ENCODE measurements around the gene PTPRD.
A peak's percentile ranks its signal among the peaks of the same experiment; 100 is the strongest.

PTPRD gene

GRCh38 chr9:9557804-9558334 is 1054.9 kb downstream of the PTPRD start:
- Histone ChIP-seq H4K8ac (ENCODE audit: low read depth, low read length) (no peak overlapping the region), H3K18ac (ENCODE audit: low read length) (no peak overlapping the region), H3K79me2 (ENCODE audit: control insufficient read depth, insufficient read depth, low read length, poor library complexity) (no peaks in the 10 kb centered on the region), H2AFZ (ENCODE audit: insufficient read depth, low read length, poor library complexity) (peak overlapping the region; percentile 13), H2AK5ac (ENCODE audit: low read length) (no peak overlapping the region), H3K36me3 (ENCODE audit: control insufficient read depth in 1 of 2, insufficient read depth in 2 of 2, low read length in 2 of 2) (no peaks in the 10 kb centered on the region), H3K23ac (ENCODE audit: low read length) (no peak overlapping the region), H3K79me1 (ENCODE audit: low read length) (no peaks in the 10 kb centered on the region), H4K12ac (ENCODE audit: low read depth, low read length) (no peak overlapping the region), H3K4me2 (ENCODE audit: low read length) (peak overlapping the region; percentile 28), H3K4ac (ENCODE audit: low read depth, low read length) (no peak overlapping the region), H2BK120ac (ENCODE audit: insufficient read depth, low read length, poor library complexity) (peak overlapping the region; percentile 26), H3K9me3 (ENCODE audit: insufficient read depth, low read depth, low read length) (no peaks in the 10 kb centered on the region), H2BK5ac (ENCODE audit: low read depth, low read length, poor library complexity) (no peak overlapping the region), H3K27ac (ENCODE audit: low read depth, low read length) (no peak overlapping the region), H4K91ac (ENCODE audit: low read depth, low read length) (peak overlapping the region; percentile 9), H3K4me1 (ENCODE audit: control insufficient read depth in 1 of 2, insufficient read depth in 2 of 2, low read length in 2 of 2) (peaks cover 5 to 8% of the 10 kb centered on the region in 2 experiments), H3K4me3 (ENCODE audit: low read depth, low read length) (no peak overlapping the region), H3K9ac (ENCODE audit: low read length) (no peak overlapping the region), H2BK12ac (ENCODE audit: low read length) (peak overlapping the region; percentile 19), H3K14ac (ENCODE audit: low read length) (no peak overlapping the region), H3K27me3 (ENCODE audit: insufficient read depth, low read length) (no peaks in the 10 kb centered on the region)
- DNase-seq: no peak
- WGBS (ENCODE audit: extremely low coverage, insufficient coverage, insufficient read length): no CpG with 5 or more reads among the region's 5 CpGs

GRCh38 chr9:9556865-9557803 is 1055.7 kb downstream of the PTPRD start:
- Histone ChIP-seq H4K12ac (ENCODE audit: low read depth, low read length) (no peak overlapping the region), H3K4me2 (ENCODE audit: low read length) (peak overlapping the region; percentile 41), H3K4me3 (ENCODE audit: low read depth, low read length) (no peak overlapping the region), H3K4me1 (ENCODE audit: control insufficient read depth in 1 of 2, insufficient read depth in 2 of 2, low read length in 2 of 2) (peaks cover 5 to 8% of the 10 kb centered on the region in 2 experiments), H4K91ac (ENCODE audit: low read depth, low read length) (no peak overlapping the region), H3K27ac (ENCODE audit: low read depth, low read length) (peak overlapping the region; percentile 43), H3K9ac (ENCODE audit: low read length) (no peak overlapping the region), H2AK5ac (ENCODE audit: low read length) (no peak overlapping the region), H3K14ac (ENCODE audit: low read length) (no peak overlapping the region), H2BK5ac (ENCODE audit: low read depth, low read length, poor library complexity) (no peak overlapping the region), H2BK12ac (ENCODE audit: low read length) (peak overlapping the region; percentile 19), H3K36me3 (ENCODE audit: control insufficient read depth in 1 of 2, insufficient read depth in 2 of 2, low read length in 2 of 2) (no peaks in the 10 kb centered on the region), H4K8ac (ENCODE audit: low read depth, low read length) (no peak overlapping the region), H3K79me2 (ENCODE audit: control insufficient read depth, insufficient read depth, low read length, poor library complexity) (no peaks in the 10 kb centered on the region), H3K9me3 (ENCODE audit: insufficient read depth, low read depth, low read length) (no peaks in the 10 kb centered on the region), H2BK120ac (ENCODE audit: insufficient read depth, low read length, poor library complexity) (peak overlapping the region; percentile 26), H3K23ac (ENCODE audit: low read length) (no peak overlapping the region), H3K18ac (ENCODE audit: low read length) (no peak overlapping the region), H3K27me3 (ENCODE audit: insufficient read depth, low read length) (no peaks in the 10 kb centered on the region), H3K4ac (ENCODE audit: low read depth, low read length) (no peak overlapping the region), H3K79me1 (ENCODE audit: low read length) (no peaks in the 10 kb centered on the region), H2AFZ (ENCODE audit: insufficient read depth, low read length, poor library complexity) (peak overlapping the region; percentile 13)
- no CpG with 5 or more reads among the region's 4 CpGs for WGBS (ENCODE audit: extremely low coverage, insufficient coverage, insufficient read length)
- DNase-seq: no peak

- Histone ChIP-seq H2BK12ac (ENCODE audit: low read length) (no peak overlapping the region), H3K36me3 (ENCODE audit: control insufficient read depth in 1 of 2, insufficient read depth in 2 of 2, low read length in 2 of 2) (no peaks in the 10 kb centered on the region), H3K4ac (ENCODE audit: low read depth, low read length) (no peak overlapping the region), H3K23ac (ENCODE audit: low read length) (no peak overlapping the region), H3K79me1 (ENCODE audit: low read length) (no peaks in the 10 kb centered on the region), H4K91ac (ENCODE audit: low read depth, low read length) (no peak overlapping the region), H3K27me3 (ENCODE audit: insufficient read depth, low read length) (no peaks in the 10 kb centered on the region), H2AFZ (ENCODE audit: insufficient read depth, low read length, poor library complexity) (no peak overlapping the region), H3K79me2 (ENCODE audit: control insufficient read depth, insufficient read depth, low read length, poor library complexity) (no peaks in the 10 kb centered on the region), H3K18ac (ENCODE audit: low read length) (no peak overlapping the region), H3K9me3 (ENCODE audit: insufficient read depth, low read depth, low read length) (no peaks in the 10 kb centered on the region), H2BK120ac (ENCODE audit: insufficient read depth, low read length, poor library complexity) (no peak overlapping the region), H4K8ac (ENCODE audit: low read depth, low read length) (no peak overlapping the region), H3K4me1 (ENCODE audit: control insufficient read depth in 1 of 2, insufficient read depth in 2 of 2, low read length in 2 of 2) (peaks cover 2% of the 10 kb centered on the region in 2 experiments), H3K4me2 (ENCODE audit: low read length) (no peak overlapping the region), H3K14ac (ENCODE audit: low read length) (no peak overlapping the region), H2BK5ac (ENCODE audit: low read depth, low read length, poor library complexity) (no peak overlapping the region), H3K9ac (ENCODE audit: low read length) (no peak overlapping the region), H4K12ac (ENCODE audit: low read depth, low read length) (no peak overlapping the region), H2AK5ac (ENCODE audit: low read length) (no peak overlapping the region), H3K4me3 (ENCODE audit: low read depth, low read length) (no peak overlapping the region), H3K27ac (ENCODE audit: low read depth, low read length) (no peak overlapping the region)
- WGBS (ENCODE audit: extremely low coverage, insufficient coverage, insufficient read length): no CpG with 5 or more reads among the region's 2 CpGs
- no peak for DNase-seq
Observed at GRCh38 chr9:9552665-9553064, 1060.1 kb downstream of the PTPRD start.

- H2AK5ac ChIP-seq (ENCODE audit: low read length): no peak overlapping the region
- no peak overlapping the region for H3K18ac ChIP-seq (ENCODE audit: low read length)
- no peak overlapping the region for H2BK5ac ChIP-seq (ENCODE audit: low read depth, low read length, poor library complexity)
- H2AFZ ChIP-seq (ENCODE audit: insufficient read depth, low read length, poor library complexity): no peak overlapping the region
- no peaks in the 10 kb centered on the region for H3K79me2 ChIP-seq (ENCODE audit: control insufficient read depth, insufficient read depth, low read length, poor library complexity)
- H3K4ac ChIP-seq (ENCODE audit: low read depth, low read length): no peak overlapping the region
- H3K36me3 ChIP-seq (ENCODE audit: control insufficient read depth in 1 of 2, insufficient read depth in 2 of 2, low read length in 2 of 2): no peaks in the 10 kb centered on the region
- no peak overlapping the region for H3K14ac ChIP-seq (ENCODE audit: low read length)
- no peaks in the 10 kb centered on the region for H3K27me3 ChIP-seq (ENCODE audit: insufficient read depth, low read length)
- no peak overlapping the region for H2BK12ac ChIP-seq (ENCODE audit: low read length)
- no peak overlapping the region for H3K9ac ChIP-seq (ENCODE audit: low read length)
- no peaks in the 10 kb centered on the region for H3K4me1 ChIP-seq (ENCODE audit: control insufficient read depth in 1 of 2, insufficient read depth in 2 of 2, low read length in 2 of 2)
- H3K4me2 ChIP-seq (ENCODE audit: low read length): no peak overlapping the region
- no peak overlapping the region for H2BK120ac ChIP-seq (ENCODE audit: insufficient read depth, low read length, poor library complexity)
- H4K8ac ChIP-seq (ENCODE audit: low read depth, low read length): no peak overlapping the region
- no peak overlapping the region for H3K23ac ChIP-seq (ENCODE audit: low read length)
- no peaks in the 10 kb centered on the region for H3K79me1 ChIP-seq (ENCODE audit: low read length)
- DNase-seq: no peak
- H3K9me3 ChIP-seq (ENCODE audit: insufficient read depth, low read depth, low read length): no peaks in the 10 kb centered on the region
- no peak overlapping the region for H3K27ac ChIP-seq (ENCODE audit: low read depth, low read length)
- no peak overlapping the region for H4K12ac ChIP-seq (ENCODE audit: low read depth, low read length)
- H4K91ac ChIP-seq (ENCODE audit: low read depth, low read length): no peak overlapping the region
- H3K4me3 ChIP-seq (ENCODE audit: low read depth, low read length): no peak overlapping the region
Observed at GRCh38 chr9:9538766-9539165, 1074.0 kb downstream of the PTPRD start.
